Endothelial cell of umbilical vein (primary cell): ENCODE results near the gene HSPB2.

Source experiments
- EZH2 ChIP-seq: IDR thresholded peaks from 2 replicates; pipeline ENCODE4 v1.6.1; 2012; ENCODE audit warnings: borderline replicate concordance, low read depth, mild to moderate bottlenecking, moderate library complexity, low read length, inconsistent platforms; ENCODE audit not compliant: severe bottlenecking
- FOS ChIP-seq: IDR thresholded peaks from 2 replicates; pipeline ENCODE4 v1.6.1; 2011; ENCODE audit warnings: mild to moderate bottlenecking, low read length, moderate library complexity, borderline replicate concordance; ENCODE audit not compliant: insufficient read depth
- JUN ChIP-seq: IDR thresholded peaks from 2 replicates; pipeline ENCODE4 v1.6.1; 2011; ENCODE audit warnings: borderline replicate concordance, low read depth; ENCODE audit not compliant: insufficient read length, insufficient read depth
- MYC ChIP-seq: IDR thresholded peaks from one replicate; pipeline ENCODE4 v1.6.1; 2011; ENCODE audit warnings: mild to moderate bottlenecking, low read depth, low read length
- POLR2A ChIP-seq: IDR thresholded peaks from 2 replicates; pipeline ENCODE4 v1.6.1; 2012; ENCODE audit warnings: low read depth, mild to moderate bottlenecking, control low read depth, low read length
- POLR2AphosphoS5 ChIP-seq: IDR thresholded peaks from 2 replicates; pipeline ENCODE4 v1.6.1; 2012; ENCODE audit warnings: low read depth, mild to moderate bottlenecking, control low read depth, low read length, moderate library complexity; ENCODE audit not compliant: insufficient read depth
- TF ChIP-seq, protein P1 (sequence below), 2 donors: IDR thresholded peaks; 1 replicate in 1 of 2; 2 replicates in 1 of 2; pipeline ENCODE4 v1.5.1; 2011; ENCODE audit warnings: low read length in 2 of 2, mild to moderate bottlenecking in 2 of 2, moderate library complexity in 2 of 2, control low read depth in 1 of 2, inconsistent platforms in 1 of 2, low read depth in 1 of 2; ENCODE audit not compliant: insufficient read depth in 1 of 2; ENCODE audit errors: extremely low read depth in 1 of 2
- TF ChIP-seq, protein P2 (sequence below): IDR thresholded peaks from 2 replicates; pipeline ENCODE4 v1.6.1; 2011; ENCODE audit not compliant: insufficient read depth, insufficient read length

DNA sequence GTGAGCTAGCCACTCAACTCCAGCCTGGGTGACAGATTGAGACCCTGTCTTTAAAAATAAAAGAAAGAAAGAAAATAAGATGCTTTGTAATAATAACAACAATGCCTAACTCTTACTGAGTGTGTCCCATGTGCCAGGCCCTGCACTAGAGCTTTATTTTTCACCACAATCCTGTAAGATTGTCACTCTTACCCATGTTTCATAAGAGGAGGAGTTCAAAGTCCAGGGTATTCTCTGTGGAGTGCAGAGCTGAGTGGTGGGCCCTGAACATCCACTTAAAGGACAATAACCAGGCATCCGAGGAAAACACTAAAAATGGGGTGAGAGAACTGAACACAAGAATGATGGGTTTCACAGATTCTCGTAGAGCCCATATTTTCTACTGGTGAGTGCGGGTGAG is 5.3 kb downstream of the HSPB2 start:
- TF ChIP-seq, protein P1, sequence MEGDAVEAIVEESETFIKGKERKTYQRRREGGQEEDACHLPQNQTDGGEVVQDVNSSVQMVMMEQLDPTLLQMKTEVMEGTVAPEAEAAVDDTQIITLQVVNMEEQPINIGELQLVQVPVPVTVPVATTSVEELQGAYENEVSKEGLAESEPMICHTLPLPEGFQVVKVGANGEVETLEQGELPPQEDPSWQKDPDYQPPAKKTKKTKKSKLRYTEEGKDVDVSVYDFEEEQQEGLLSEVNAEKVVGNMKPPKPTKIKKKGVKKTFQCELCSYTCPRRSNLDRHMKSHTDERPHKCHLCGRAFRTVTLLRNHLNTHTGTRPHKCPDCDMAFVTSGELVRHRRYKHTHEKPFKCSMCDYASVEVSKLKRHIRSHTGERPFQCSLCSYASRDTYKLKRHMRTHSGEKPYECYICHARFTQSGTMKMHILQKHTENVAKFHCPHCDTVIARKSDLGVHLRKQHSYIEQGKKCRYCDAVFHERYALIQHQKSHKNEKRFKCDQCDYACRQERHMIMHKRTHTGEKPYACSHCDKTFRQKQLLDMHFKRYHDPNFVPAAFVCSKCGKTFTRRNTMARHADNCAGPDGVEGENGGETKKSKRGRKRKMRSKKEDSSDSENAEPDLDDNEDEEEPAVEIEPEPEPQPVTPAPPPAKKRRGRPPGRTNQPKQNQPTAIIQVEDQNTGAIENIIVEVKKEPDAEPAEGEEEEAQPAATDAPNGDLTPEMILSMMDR (IDR thresholded peaks at IDR 0.05; ENCODE audit: extremely low read depth in 1 of 2, insufficient read depth in 1 of 2, low read depth in 1 of 2, low read length in 2 of 2) = no peak
- TF ChIP-seq JUN = no peak
- no peak for TF ChIP-seq POLR2A
- no peak for TF ChIP-seq POLR2AphosphoS5
- no peak for TF ChIP-seq EZH2
- TF ChIP-seq, protein P2, sequence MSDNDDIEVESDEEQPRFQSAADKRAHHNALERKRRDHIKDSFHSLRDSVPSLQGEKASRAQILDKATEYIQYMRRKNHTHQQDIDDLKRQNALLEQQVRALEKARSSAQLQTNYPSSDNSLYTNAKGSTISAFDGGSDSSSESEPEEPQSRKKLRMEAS = no peak
- no peak for TF ChIP-seq MYC
- no peak for TF ChIP-seq FOS
